Mesothelial cell of epicardium (in vitro differentiated cells): ENCODE measurements around the gene FAM171A2. TPM values are rescaled to one million over a fixed set of nuclear protein-coding genes. Genes with fewer than 3 reads are reported as not detected.

ENCODE experiments used
- DNase-seq, 2 experiments: peaks; one replicate each; pipeline ENCODE4 v3.0.0; 2021; ENCODE audit warnings: low spot score in 2 of 2; ENCODE audit not compliant: unreplicated experiment in 2 of 2
- H3K27ac Mint-ChIP-seq: 2 replicates; pipeline ENCODE4 v1.8.0; 2021; ENCODE audit warnings: mixed read lengths
- H3K27me3 Mint-ChIP-seq: 2 replicates; pipeline ENCODE4 v1.8.0; 2021; ENCODE audit warnings: low read depth, mixed read lengths
- H3K36me3 Mint-ChIP-seq: 2 replicates; pipeline ENCODE4 v1.8.0; 2021; ENCODE audit warnings: mixed read lengths
- H3K4me1 Mint-ChIP-seq: 2 replicates; pipeline ENCODE4 v1.8.0; 2021; ENCODE audit warnings: mixed read lengths
- H3K4me3 Mint-ChIP-seq: 2 replicates; pipeline ENCODE4 v1.8.0; 2021; ENCODE audit warnings: mild to moderate bottlenecking, moderate library complexity, mixed read lengths
- H3K9me3 Mint-ChIP-seq: 2 replicates; pipeline ENCODE4 v1.8.0; 2021; ENCODE audit warnings: mixed read lengths
- total RNA-seq: library from RNA; stranded (reverse); gene quantifications from 3 replicates; pipeline ENCODE4 v1.2.1, GENCODE V29; 2021
- TF ChIP-seq, protein P1 (sequence below): fragments of 200-600 bp; sonication (generic); IDR thresholded peaks from one replicate; pipeline ENCODE4 v1.5.0; 2021; ENCODE audit warnings: antibody characterized with exemption; ENCODE audit not compliant: unreplicated experiment

Gene FAM171A2
- total RNA-seq, 1 donor from 2014 or later: 64.7 TPM

DNA sequence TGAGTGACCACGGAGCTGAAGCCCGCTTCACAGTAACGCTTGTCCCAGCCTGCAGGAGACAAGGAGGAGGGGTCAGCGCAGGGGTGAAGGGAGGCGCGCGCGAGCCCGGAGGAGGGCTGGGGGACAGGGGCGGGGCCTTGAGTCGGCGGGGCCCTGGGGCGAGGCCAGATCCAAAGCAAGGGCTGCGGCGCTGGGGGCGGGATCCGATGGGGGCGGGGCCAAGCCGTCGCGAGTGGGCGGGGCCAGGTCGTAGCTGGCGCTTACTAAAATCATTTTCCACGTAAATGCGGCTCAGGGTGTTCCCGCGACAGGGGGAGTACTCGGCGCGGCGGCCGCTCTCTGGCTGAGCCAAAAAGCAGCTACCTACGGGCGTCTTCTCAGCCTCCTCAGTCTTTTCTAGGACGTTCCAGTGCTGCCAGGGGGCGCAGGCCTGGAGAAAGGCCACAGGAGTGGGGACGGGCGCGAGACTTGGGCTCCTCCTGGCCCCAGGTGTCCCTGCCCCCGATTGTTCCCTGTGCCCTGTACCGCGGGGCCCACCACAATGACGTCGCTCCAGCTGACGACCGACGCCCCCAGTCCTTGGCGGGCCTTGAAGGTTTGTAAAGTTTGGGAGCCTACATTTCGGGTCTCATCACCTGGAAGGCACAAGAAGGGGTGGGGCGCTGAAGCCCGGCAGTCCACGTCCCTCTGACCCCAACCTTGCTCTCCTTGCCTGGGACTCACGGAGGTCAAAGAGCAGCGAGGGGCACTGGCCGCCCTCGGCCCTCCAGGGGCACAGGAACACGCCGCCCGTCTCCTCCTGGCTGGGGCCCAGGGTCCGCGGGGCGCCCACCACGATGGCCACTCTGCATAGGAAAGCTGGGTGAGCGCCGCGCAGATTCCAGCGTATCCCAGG lies 21.9 kb upstream of the FAM171A2 start:
- no peaks in the 10 kb centered on the region for H3K36me3 Mint-ChIP-seq
- H3K4me3 Mint-ChIP-seq: peak overlapping the region; percentile 69
- TF ChIP-seq, protein P1, sequence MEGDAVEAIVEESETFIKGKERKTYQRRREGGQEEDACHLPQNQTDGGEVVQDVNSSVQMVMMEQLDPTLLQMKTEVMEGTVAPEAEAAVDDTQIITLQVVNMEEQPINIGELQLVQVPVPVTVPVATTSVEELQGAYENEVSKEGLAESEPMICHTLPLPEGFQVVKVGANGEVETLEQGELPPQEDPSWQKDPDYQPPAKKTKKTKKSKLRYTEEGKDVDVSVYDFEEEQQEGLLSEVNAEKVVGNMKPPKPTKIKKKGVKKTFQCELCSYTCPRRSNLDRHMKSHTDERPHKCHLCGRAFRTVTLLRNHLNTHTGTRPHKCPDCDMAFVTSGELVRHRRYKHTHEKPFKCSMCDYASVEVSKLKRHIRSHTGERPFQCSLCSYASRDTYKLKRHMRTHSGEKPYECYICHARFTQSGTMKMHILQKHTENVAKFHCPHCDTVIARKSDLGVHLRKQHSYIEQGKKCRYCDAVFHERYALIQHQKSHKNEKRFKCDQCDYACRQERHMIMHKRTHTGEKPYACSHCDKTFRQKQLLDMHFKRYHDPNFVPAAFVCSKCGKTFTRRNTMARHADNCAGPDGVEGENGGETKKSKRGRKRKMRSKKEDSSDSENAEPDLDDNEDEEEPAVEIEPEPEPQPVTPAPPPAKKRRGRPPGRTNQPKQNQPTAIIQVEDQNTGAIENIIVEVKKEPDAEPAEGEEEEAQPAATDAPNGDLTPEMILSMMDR: no peak
- no peaks in the 10 kb centered on the region for H3K9me3 Mint-ChIP-seq
- no peak overlapping the region for H3K27ac Mint-ChIP-seq
- peaks cover 13% of the 10 kb centered on the region for H3K4me1 Mint-ChIP-seq
- H3K27me3 Mint-ChIP-seq: peaks cover 35% of the 10 kb centered on the region
- peak; percentile 81 to 82 for DNase-seq

DNA sequence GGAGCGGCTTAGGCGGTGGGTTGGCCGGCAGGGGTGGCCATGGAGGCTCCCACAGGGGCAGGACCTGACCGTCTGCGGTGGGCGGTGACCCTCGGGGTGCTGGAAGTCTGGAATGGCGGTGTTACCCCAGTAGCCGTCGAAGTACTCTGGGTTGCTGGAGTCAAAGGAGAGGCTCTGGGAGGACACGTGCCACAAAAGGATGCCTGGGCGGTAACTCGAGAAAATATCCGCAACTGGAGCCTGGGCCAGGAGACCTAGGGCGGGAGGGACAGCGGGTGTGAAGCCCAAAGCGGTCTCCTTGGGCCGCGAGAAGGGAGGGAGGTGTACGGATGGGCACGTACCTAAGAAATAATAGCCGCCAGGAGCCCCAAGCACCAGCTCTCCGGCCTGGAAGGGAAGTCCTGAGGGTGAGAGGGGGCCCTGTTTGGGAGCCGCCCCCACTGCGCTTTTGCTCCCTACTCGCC lies 21.2 kb upstream of the FAM171A2 start:
- no peak for DNase-seq
- no peaks in the 10 kb centered on the region for H3K36me3 Mint-ChIP-seq
- TF ChIP-seq, protein P1: no peak
- H3K9me3 Mint-ChIP-seq: no peaks in the 10 kb centered on the region
- no peak overlapping the region for H3K27ac Mint-ChIP-seq
- H3K4me3 Mint-ChIP-seq: peak overlapping the region; percentile 69
- peaks cover 35% of the 10 kb centered on the region for H3K27me3 Mint-ChIP-seq
- H3K4me1 Mint-ChIP-seq: peaks cover 13% of the 10 kb centered on the region

DNA sequence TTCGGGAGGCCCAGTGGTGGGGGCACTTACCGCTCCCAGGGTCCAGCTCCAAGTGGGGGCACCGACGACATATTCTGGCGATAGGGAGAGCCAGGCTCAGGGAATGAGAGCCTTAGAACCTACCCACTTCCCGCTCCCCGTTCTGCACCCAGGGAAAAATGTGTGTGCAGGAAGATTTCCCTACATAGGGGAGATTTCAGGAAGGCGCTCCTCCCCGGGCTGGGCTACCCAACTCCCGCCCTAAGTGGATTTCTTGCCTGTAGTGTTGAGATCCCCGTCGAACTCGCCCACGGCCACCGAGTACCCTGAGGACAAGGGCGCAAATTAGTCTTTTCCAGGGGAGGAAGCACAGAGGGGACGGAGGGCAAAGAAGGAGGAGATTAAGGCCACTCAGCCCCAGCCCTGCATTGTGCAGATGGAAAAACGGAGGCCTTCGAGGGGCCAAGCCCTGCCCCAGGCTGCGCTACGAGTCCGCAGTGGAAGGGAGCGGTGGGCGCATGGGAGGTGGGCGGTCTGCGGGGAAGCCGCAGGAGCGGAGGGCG lies 20.7 kb upstream of the FAM171A2 start:
- Mint-ChIP-seq H3K4me3 (peak overlapping the region; percentile 69), H3K27me3 (peaks cover 35% of the 10 kb centered on the region), H3K27ac (no peak overlapping the region), H3K4me1 (peaks cover 13% of the 10 kb centered on the region), H3K9me3 (no peaks in the 10 kb centered on the region), H3K36me3 (no peaks in the 10 kb centered on the region)
- no peak for DNase-seq
- TF ChIP-seq, protein P1: no peak

DNA sequence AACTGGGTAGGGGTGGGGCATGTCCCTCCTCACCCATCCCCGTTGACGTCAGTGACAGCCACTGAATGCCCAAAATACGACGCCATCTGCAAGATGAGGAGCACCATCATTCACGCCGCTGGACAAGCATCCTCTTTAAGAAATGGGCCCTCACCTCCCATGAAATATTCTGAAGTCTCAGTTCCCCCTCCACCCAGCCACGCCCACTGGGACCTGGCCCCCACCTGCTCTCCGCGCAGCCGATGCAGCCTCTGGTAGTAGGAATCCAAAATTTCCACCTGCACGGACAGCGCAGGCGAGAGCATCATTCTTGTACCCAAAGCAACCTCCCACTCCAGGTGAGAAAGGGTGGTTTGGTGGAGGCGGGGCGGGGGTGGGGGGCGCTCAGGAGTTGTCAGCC lies 20.2 kb upstream of the FAM171A2 start:
- Mint-ChIP-seq H3K36me3 (no peaks in the 10 kb centered on the region), H3K4me3 (no peak overlapping the region), H3K27me3 (peaks cover 35% of the 10 kb centered on the region), H3K27ac (no peak overlapping the region), H3K9me3 (no peaks in the 10 kb centered on the region), H3K4me1 (peaks cover 13% of the 10 kb centered on the region)
- no peak for DNase-seq
- TF ChIP-seq, protein P1: no peak

DNA sequence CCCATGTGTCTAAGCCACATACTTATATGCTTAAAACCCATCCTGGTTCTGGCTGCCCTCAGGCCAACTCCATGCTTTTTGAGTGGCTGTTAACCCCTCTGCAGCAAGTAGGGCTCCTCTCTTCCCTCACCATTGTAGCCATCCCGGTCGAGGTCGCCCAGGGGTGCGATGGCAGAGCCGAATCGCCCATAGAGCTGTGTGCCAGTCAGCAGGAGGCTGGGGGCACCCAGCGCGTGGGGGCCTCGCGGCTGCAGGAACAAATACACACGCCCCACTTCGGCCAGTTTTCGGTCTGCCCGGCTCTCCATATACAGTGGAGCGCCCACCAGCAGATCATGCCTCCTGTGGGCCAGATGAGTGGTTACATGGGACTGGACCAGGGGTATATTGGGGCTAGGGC lies 19.7 kb upstream of the FAM171A2 start:
- no peak for DNase-seq
- Mint-ChIP-seq H3K4me3 (no peak overlapping the region), H3K9me3 (no peaks in the 10 kb centered on the region), H3K27me3 (peaks cover 35% of the 10 kb centered on the region), H3K4me1 (peaks cover 13% of the 10 kb centered on the region), H3K27ac (no peak overlapping the region), H3K36me3 (no peaks in the 10 kb centered on the region)
- TF ChIP-seq, protein P1: no peak
